HG03280 (cell line): ENCODE results near the gene LINGO1.

Source experiments
- ATAC-seq: cut with Tn5 transposase; IDR thresholded peaks from one replicate; pipeline ENCODE4 v1.9.1; 2021; ENCODE audit warnings: mild to moderate bottlenecking, moderate library complexity; ENCODE audit not compliant: unreplicated experiment

The LINGO1 gene

DNA sequence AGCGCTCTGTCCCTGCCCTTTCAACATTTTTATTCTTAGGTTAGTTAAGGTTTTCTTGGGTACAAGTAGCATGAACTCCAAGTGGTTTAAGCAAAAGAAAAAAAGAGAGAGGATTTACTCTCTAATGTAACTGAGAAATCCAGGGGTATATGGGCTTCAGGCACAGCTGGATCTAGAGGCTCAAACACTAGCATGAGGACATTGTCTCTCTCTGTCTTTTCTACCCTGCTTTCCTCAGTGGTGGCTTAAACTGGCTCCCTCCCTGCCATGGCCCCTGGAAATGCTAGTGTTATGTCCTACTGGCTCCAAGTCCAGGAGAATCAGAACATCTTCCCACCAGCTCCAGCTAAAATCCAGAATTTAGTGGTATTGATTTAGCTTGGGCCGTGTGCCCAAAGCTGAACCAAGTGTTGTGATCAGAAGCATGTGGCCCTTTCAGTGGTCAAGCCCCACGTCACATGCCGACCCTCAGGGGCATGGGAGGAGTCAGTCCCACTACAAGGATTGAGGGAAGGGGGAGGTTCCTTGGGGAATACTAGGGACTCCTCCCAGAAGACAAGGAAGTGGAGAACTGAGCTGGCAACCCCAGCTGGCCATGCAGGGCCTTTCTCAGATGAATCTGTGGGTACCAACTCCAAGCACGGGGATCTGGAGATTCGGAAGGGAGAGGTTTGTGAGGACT lies 58.0 kb downstream of the LINGO1 start:
- no peak for ATAC-seq

DNA sequence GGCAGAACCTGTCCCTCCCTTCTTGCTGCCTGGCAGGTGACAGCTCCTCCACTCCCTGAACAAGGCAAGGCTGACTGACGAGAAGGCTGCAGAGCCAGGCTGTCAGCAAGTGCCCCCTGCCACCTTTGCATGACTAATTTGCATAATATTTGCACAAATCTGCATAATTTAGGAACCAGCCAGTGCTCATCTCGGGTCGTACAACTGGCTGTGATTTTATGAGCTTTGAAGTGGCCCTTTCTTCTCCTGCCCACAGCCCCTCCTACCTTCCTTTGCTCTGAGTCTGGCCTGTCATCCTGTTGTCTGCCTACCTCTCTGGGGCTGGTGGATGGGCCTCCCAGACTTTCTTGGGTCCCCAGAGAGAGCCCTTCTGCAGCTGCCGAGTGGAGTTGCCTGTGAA lies 58.9 kb downstream of the LINGO1 start:
- ATAC-seq: no peak

DNA sequence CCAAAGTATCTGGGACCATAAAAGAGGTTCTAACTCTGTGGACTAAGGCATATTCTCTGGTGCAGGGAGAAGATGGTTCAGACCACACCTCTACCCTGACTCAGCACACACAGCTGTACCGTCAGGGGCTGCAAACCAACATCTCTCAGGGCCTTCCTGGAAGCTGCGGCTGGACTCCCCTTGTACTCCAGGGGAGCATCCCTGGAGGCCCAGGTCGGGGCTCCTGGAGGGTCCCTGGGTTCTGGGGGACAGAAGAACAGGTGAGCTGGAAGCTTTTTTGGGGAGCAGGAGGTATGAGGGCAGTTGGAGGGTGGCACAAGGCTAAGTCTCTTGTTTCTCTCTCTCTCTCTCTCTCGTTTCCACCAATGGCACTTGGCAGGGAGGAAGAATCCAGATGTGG lies 60.5 kb downstream of the LINGO1 start:
- no peak for ATAC-seq

DNA sequence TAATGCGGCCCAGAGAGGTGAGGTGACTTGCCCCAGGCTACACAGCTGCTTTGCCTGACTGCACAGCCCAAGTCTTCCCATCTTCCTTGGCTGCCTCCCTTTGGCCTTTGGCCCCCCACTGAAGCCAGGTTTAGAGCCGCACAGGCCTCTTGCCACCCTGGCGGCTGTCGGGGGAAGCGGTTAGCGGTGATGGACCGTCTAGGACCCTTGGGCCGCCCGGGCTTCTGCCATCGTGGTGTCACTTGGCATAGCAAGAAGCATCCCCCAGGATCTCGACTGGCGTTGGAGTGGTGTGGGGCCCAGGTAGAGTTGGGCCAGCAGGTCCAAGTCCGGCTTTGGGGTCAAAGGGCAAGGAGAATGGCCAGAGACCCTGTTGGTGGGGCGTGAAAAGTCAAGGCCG lies 61.0 kb downstream of the LINGO1 start:
- ATAC-seq: no peak

DNA sequence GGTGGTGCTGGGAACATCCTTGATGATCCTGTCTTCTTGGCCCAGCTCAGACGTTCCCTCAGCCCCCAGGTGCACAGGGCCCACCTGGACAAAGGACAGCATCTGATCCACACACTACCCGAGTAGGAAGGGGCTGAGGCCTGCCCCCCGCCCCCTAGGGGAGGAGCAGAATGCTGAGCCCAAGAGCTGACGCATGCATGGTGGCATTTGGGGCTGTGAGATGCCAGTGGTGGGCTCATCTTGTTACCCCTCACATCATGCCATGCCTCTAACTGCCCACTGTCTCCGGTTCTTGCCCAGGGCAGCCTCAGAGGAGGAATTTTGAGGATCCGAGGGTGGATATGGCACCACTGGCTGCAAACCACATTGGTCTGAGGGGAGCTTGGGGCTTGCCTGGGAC lies 61.5 kb downstream of the LINGO1 start:
- no peak for ATAC-seq

DNA sequence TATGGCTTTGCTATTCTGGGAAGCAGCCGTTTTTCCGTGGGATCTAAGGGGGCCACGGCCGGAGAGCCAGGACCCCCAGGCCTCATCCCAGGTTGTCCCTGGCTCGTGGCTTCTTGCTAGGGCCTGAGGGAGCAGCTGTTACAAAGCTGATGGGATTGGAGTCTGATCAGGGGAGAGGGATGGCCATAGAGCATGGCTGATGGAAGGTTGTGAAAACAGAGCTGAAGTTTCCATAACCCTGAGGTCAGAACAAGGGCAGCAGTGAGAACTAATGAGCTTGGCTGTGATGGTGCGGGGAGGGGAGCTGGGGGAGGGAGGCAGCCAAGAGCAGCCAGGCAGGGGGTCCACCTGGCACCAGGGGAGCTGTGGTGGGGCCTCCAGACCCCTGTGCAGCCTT lies 63.0 kb downstream of the LINGO1 start:
- ATAC-seq: no peak

DNA sequence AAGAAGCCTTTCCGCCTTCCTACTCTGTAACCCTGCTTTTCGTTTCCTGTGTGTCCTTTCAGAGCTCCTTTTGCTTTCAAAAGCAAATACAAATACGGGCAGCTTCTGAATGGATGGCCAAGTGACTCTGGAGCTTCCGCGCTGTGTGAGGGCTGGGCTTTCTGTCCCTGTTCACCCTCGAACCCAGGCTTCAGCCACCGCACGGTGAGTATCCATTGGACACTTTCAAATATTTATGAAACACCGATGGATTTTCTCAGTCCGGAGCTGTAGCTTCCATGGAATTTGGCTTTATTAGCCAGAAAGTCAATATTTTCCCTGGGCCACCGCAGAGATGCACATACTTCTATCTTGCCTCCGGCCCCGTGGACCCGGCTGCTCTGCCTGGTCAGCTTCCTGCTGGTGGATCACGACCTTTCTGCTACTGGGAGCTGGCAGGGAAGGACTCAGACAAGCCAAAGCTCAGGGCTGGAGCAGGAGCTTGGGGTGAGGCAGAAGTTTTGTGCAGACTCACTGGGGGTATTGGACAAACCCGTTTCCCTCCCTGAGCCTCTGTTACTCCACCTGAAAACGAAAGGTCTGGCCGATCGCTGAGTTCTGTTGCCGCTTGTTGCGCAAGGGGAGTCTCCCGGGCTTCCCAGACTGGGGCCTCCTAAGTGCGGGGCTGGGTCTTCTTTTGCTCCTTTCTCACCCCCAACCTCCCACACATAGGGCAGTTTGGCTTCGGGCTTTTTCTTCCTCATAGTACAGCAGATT lies 63.6 kb downstream of the LINGO1 start:
- no peak for ATAC-seq

DNA sequence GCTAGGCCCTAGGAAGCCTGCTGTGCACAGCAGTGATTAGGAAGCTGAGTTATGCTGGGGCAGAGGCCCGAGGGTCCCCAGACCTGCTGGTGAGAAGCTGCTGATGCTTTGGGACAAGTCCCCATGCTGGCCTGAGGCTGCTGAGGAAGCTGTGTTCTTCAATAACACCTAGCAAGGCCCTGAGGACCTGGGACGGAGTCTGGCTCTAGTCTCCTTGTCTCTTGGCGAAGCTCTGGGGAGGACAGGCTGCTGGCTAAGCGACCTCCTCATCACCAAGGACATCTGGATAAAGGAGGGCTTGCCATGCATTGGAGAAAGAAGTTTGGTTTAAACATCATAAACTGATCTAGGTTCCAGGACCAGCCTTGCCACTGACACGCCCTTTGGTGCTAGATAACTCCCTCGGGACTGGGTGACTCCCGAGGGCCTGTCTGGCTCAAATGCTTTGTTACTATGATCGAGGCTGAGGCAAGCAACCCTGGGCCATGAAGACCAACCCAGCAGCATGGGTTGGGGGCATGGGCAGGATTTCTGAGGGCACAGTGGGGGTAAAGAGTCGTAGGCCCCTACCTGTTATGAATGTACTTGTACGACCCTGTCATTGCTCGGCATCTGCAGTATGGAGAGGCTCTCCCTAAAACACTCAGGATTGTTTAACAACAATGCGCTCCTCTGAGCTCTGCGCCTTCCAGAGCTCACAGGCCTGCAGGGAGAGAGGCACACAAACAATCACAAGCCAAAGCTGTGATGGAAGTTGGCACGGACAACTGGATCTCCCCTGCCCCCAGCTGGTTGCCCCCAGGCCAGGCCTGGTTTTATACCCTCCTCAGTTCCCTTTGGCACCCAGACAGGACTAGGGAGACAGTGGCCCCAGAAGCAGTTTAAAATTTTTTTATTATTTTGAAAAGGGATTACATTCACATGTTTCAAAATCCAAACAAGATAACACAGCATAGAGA lies 64.4 kb downstream of the LINGO1 start:
- no peak for ATAC-seq

DNA sequence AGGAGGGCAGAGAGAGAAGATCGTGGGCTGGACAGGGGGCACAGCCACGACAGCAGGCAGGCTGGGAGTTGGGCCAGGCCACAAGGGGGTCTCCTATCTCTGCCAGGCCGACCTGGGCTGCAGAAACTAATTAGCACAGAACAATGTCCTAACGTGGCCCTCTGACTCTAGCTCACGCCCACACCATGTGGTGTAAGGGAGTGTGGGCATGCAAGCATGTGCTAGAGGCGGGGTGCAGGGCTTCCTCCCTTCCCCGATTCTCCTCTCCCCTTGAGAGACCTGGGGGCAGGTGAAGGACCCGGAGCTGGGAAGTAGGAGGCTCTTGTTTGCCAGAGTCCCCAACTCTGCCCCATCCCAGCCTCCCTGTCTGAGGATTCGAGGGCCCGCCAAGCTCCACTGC lies 65.5 kb downstream of the LINGO1 start:
- ATAC-seq: no peak

DNA sequence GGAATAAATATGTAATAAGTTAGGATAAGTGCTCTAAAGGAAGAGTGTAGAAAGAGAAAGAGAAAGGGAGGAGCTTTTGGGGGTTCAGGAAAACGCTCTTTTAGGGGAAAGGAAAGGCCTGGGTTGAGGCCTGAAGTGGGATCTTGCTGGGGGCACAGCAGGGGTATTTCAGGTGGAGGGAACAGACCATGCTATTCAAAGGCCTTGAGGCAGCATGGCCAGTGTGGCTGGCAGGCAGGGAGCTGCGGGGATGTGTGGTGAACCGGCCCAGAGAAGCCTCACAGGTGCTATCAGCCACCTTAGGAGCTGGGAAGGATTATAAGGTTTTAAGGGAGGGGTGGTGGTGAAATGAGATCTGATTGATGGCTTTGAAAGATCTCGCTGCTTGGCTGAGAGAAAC lies 66.6 kb downstream of the LINGO1 start:
- ATAC-seq: no peak

DNA sequence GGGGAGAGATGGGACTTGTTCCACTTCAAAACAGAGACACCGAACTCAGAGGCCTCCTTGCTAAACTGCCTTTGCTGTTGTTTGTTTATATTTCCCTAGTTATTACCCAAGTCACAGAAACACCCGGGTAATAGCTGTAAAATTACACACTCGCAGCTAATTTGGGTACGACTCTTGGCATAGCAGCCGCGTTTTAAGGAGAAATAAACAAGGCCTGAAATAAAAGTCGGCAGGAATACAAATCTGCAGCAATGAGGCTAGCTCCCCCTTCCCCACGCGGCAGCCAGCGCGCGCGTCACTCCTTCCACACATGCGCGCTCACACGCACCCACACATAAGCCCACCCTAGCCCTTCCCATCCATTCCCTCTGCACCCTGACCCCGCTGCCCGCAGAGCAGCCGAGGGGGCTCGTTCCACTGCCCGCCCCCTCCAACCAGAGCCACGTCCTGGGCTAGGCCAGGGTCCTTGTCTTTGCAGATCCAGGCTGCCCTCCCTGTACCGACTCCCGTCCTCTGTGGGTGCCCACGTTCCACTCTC lies 67.3 kb downstream of the LINGO1 start:
- no peak for ATAC-seq

DNA sequence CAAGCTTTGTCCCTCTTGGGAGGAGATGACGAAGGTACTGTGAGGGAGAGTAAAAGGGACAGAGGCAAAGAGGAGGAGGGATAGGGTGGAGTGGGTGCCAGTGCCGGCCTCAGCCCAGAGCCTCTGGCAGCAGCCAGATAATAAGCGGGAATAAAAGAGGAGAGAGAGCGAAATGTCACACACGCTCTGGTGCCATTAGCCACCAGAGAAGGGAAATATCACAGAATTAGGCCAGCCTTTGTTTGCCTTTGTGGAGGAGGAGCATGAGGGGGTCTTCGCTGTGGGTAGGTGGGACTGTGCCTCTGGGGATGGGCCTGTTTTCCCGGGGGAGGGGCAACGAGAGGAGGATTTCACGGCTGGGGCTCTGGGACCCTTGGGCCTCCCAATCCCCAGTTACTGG lies 67.8 kb downstream of the LINGO1 start:
- ATAC-seq: no peak

DNA sequence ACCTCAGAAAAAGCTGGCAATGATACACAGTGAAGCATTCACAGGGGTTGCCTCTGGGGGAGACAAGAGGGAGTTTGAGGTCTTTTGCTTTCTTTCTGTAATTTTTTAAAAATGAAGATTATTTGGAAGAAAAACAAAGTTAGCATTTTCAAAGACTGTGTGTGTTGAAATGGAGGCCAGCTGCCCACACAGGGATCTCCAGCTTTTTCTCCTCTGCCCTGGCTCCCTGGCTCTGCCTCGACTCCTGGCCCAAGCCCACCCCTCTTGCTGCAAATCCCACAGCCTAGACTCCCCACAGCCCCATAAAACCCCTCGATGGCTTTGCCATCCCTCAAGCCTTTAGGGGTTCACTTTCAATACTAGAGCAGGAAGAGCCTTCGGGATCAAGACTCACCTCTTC lies 68.4 kb downstream of the LINGO1 start:
- no peak for ATAC-seq

DNA sequence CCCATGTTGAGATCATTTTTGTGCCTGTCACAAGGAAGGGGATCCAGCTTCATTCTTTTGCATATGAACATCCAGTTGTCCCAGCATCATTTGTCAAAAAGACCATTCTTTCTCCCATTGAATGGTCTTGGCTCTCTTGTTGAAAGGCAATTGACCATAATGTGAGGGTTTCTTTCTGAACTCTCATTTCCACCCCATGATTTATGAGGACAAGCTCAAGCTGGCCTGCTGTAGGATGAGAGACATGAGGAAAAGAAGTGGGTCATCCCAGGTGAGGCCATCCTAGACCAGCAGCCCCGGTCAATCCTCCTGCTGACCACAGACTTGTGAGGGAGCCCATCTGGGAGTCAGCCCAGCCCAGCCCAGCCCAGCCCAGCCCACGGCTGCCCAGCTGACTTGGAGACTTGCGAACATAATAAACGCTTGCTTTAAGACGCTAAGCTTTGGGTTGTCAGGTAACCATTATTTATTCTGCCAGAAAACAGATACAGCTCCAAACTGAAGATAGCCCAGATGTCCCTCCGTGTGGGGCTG lies 69.0 kb downstream of the LINGO1 start:
- no peak for ATAC-seq
